GM06990 (cell line): Measurements from ENCODE around the gene KATNB1.

Experiments used
- DNase-seq: peaks from one replicate; pipeline ENCODE4 v3.0.0-alpha.2; 2011; ENCODE audit not compliant: insufficient read length; ENCODE audit errors: extremely low read depth
- H3K27me3 ChIP-seq: replicated peaks from 2 replicates; pipeline ENCODE4 v1.6.0; 2011; ENCODE audit warnings: low read length; ENCODE audit not compliant: control insufficient read depth, insufficient read depth
- H3K36me3 ChIP-seq: 2 replicates; pipeline ENCODE4 v1.5.1; 2011; ENCODE audit warnings: low read length; ENCODE audit not compliant: control insufficient read depth, insufficient read depth
- H3K4me3 ChIP-seq: replicated peaks from 2 replicates; pipeline ENCODE4 v1.5.1; 2011; ENCODE audit warnings: low read depth, mild to moderate bottlenecking, control low read depth, low read length
- TF ChIP-seq, protein P1 (sequence below): IDR thresholded peaks from 2 replicates; pipeline ENCODE4 v1.5.1; 2011; ENCODE audit warnings: low read length, control low read depth, mild to moderate bottlenecking, inconsistent platforms; ENCODE audit not compliant: insufficient read depth, poor library complexity, severe bottlenecking

Gene KATNB1, protein sequence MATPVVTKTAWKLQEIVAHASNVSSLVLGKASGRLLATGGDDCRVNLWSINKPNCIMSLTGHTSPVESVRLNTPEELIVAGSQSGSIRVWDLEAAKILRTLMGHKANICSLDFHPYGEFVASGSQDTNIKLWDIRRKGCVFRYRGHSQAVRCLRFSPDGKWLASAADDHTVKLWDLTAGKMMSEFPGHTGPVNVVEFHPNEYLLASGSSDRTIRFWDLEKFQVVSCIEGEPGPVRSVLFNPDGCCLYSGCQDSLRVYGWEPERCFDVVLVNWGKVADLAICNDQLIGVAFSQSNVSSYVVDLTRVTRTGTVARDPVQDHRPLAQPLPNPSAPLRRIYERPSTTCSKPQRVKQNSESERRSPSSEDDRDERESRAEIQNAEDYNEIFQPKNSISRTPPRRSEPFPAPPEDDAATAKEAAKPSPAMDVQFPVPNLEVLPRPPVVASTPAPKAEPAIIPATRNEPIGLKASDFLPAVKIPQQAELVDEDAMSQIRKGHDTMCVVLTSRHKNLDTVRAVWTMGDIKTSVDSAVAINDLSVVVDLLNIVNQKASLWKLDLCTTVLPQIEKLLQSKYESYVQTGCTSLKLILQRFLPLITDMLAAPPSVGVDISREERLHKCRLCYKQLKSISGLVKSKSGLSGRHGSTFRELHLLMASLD

DNA sequence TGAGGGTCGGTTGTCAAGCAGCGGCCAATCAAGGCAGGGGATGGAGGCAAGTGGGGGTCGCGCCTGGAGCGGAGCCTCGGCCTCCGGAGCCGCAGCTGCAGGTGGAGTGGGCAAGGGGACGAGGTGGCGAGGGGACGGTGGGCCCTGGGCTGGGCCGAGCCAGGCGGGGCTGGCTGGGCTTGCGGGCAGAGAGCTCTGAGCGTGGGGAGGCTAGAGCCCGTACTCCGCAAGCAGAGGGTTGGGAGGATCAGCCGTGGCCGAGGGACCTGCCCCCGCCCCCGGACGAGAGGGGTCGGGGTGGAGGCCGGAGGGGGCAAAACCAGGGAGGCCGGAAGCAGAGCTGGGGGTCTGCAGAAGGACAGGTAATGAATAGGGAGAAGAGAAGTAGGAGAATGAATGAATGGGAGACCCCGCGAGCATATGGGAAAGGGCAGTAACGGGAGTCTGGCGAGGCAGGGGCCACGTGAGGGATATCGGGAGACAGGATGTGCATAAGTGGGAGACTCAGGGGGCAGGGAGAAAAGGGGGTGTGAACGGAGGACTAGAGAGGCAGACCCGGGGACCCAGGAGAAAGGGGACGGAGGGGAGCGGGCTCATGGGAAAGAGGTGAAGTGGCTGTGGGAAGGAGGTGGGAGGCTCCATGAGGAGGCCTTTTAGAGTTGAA lies at the start of gene KATNB1:
TSS of gene KATNB1 (plus strand) at position 16 of the 664 bp plus-strand sequence. CDS start 1,474 bp downstream, outside the sequence.
- Histone ChIP-seq H3K4me3 (peak within 1 kb of the TSS; percentile 95), H3K27me3 (no peaks in the 10 kb centered on the region), H3K36me3 (peaks cover 1% of the 10 kb centered on the region)
- TF ChIP-seq, protein P1, sequence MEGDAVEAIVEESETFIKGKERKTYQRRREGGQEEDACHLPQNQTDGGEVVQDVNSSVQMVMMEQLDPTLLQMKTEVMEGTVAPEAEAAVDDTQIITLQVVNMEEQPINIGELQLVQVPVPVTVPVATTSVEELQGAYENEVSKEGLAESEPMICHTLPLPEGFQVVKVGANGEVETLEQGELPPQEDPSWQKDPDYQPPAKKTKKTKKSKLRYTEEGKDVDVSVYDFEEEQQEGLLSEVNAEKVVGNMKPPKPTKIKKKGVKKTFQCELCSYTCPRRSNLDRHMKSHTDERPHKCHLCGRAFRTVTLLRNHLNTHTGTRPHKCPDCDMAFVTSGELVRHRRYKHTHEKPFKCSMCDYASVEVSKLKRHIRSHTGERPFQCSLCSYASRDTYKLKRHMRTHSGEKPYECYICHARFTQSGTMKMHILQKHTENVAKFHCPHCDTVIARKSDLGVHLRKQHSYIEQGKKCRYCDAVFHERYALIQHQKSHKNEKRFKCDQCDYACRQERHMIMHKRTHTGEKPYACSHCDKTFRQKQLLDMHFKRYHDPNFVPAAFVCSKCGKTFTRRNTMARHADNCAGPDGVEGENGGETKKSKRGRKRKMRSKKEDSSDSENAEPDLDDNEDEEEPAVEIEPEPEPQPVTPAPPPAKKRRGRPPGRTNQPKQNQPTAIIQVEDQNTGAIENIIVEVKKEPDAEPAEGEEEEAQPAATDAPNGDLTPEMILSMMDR = no peak
- no peak for DNase-seq

DNA sequence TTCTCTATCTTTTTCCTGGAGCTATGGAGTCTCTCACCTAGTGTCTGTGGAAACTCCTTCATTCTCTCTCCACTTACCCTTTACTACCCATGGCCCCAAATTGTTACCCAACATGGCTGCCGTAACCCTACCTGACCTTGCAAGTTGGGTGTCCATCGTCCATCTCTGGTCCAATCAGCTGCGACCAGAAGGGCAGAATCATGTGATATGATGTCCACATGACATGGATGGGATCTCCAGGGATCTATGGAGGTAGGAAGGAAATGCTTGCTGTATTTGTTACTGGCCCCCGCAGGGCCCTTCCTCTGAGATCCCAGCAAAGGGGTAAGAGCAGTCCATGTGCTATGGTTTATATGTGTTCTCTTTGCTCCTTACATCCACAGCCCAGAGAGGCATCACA lies 49.0 kb upstream of the KATNB1 start:
- no peak overlapping the region for H3K4me3 ChIP-seq
- no peak for DNase-seq
- TF ChIP-seq, protein P1 = no peak
- H3K27me3 ChIP-seq = no peaks in the 10 kb centered on the region; the same call in 1 of the 2 replicates
- no peaks in the 10 kb centered on the region for H3K36me3 ChIP-seq

DNA sequence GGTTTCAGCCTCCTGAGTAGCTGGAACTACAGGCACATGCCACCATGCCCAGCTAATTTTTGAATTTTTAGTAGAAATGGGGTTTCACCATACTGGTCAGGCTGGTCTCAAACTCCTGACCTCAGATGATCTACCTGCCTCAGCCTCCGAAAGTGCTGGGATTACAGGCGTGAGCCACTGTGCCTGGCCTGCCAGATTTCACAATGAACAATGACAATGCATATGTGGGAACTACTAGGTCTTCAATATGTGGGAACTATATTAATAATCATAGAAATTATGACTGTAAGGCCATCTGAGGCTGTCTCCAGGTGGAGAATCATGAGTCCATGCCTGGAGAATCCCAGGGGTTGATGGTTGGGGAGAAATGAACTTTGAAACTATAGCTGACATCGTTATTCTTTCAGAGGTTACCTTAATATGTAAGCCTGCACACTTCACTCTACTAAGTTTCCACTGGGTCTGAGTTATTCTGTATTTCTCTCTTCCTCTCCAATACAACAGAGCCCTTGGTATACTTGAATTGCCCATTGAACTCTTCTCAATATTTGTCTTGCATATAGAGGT lies 48.1 kb upstream of the KATNB1 start:
- no peak for DNase-seq
- TF ChIP-seq, protein P1 = no peak
- no peak overlapping the region for H3K4me3 ChIP-seq
- H3K27me3 ChIP-seq = no peaks in the 10 kb centered on the region; the same call in 1 of the 2 replicates
- no peaks in the 10 kb centered on the region for H3K36me3 ChIP-seq

DNA sequence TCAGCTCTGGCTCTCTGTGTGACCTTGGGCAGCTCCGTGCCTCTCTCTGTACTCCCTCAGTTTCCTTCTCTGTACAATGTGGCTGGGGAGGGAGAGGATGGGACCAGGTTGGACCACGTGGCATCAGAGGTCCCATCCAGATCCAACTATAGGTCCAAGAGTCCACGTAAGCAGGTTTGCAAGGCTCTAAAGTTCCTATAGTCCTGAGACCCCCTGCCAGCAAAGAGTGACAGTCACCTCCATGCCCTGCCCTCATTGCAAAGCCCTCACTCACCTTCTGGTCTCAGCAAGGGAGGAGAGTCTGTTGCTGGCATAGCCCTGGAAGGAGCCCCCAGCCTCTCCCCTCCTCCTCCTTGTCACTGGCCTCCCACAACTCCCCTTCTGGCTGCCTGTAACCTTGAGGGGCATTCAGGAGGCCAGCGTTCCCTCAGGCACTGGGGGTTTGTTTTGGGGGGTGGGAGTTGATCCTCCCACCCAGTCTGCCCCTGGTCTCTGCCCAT lies 47.0 kb upstream of the KATNB1 start:
- no peaks in the 10 kb centered on the region for H3K36me3 ChIP-seq
- H3K27me3 ChIP-seq = no peaks in the 10 kb centered on the region; the same call in 1 of the 2 replicates
- H3K4me3 ChIP-seq = no peak overlapping the region
- DNase-seq = no peak
- TF ChIP-seq, protein P1 = no peak

DNA sequence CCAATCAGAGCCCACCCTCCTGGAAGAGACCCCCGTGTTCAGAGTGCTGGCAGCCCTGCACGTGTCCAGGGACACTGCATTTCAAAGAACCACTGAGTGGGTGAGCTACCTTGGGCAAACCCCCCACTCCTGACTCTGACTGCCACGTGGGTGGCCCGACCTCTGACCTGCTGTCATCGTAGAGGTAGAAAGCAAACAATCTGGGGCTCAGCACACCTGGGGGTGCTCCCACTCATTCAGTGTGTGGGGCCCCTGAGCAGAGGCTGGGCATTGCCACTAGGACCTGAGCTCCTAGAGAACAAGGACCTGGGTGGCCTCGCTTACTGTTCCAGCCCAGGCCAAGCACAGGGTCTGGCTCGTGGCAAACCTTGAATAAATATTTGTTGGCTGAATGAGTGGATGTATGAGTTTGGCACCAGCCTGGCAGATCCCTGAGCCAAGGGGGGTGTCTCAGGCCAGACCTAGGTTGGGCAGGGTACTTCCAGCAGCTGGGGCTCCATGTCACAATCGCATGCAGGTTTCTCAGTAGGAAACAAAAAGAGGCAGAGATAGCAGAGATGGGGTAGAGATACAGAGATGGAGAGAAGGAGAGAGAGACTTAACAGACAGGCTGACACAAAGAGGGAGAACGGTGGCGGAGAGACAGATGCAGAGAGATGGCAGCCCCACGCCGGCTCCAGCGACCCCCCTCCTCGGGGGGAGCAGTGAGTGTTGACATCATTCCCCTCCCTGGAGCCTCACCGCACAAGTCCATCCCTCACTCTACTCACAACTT lies 46.4 kb upstream of the KATNB1 start:
- TF ChIP-seq, protein P1 = no peak
- no peaks in the 10 kb centered on the region for H3K36me3 ChIP-seq
- H3K27me3 ChIP-seq = no peaks in the 10 kb centered on the region; the same call in 1 of the 2 replicates
- no peak for DNase-seq
- no peak overlapping the region for H3K4me3 ChIP-seq
